Measurements from ENCODE around the gene BBOX1. TPM values are rescaled to one million over a fixed set of nuclear protein-coding genes. Genes with fewer than 3 reads are reported as not detected.

BBOX1 gene
- total and polyA plus RNA-seq, 9 donors = 0.14 to 0.80 (median 0.27) TPM

GRCh38 chr11:27025312-27025955 lies 15.2 kb upstream of the BBOX1 start:
- H3K9me3 ChIP-seq (replicated peaks; ENCODE audit: control insufficient read depth, low read depth, low read length) = no peaks in the 10 kb centered on the region
- WGBS (ENCODE audit: insufficient coverage) = no CpG with 5 or more reads among the region's 6 CpGs
- no peak overlapping the region for H3K4me3 ChIP-seq (ENCODE audit: low read length)
- peaks cover 5% of the 10 kb centered on the region for H3K4me1 ChIP-seq (ENCODE audit: control insufficient read depth, insufficient read depth, low read length)
- H3K27me3 ChIP-seq (ENCODE audit: control insufficient read depth, insufficient read depth, low read length) = no peaks in the 10 kb centered on the region
- no peak for DNase-seq
- no peaks in the 10 kb centered on the region for H3K36me3 ChIP-seq (ENCODE audit: control insufficient read depth, insufficient read depth, low read length)
- no peak overlapping the region for H3K27ac ChIP-seq (ENCODE audit: low read length)

DNA sequence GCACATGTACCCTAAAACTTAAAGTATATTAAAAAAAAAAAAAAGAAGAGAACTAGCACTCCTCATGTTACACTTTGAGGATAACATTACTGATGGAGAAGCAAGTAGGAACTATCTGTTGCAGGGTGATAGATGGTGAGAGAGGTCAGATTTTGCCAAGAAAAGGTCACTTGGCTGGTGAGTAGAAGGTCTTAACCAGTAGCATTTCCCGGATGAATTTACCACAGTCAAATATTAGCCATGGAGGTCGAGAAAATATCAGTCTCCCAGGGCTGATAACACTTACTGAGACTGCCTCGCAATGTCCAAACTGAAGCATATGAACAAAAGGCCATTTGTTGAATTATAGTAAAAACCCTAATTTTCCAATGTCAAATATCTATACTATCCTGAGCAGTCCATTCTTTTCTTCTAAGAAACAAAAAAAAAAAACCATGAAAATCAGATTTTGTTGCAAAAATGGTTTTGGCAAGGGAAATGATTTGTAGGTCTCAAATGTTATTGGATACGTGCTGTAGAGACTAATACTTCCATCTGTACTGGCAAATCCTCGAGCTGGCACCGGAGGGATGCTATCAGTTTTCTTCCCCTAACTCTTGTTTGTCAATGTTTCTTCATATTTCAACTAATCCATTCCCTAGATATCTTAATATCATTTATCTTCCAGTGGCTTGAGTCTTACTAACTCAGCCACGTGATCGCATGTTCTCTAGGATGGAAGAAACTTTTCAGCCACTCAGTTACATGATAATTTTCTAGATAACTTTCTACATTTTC lies 14.5 kb upstream of the BBOX1 start:
- H3K27ac ChIP-seq (ENCODE audit: low read length) = no peak overlapping the region
- no peak overlapping the region for H3K4me3 ChIP-seq (ENCODE audit: low read length)
- no peaks in the 10 kb centered on the region for H3K27me3 ChIP-seq (ENCODE audit: control insufficient read depth, insufficient read depth, low read length)
- no peak for DNase-seq
- no peaks in the 10 kb centered on the region for H3K36me3 ChIP-seq (ENCODE audit: control insufficient read depth, insufficient read depth, low read length)
- H3K9me3 ChIP-seq (replicated peaks; ENCODE audit: control insufficient read depth, low read depth, low read length) = no peaks in the 10 kb centered on the region
- no CpG with 5 or more reads among the region's 8 CpGs for WGBS (ENCODE audit: insufficient coverage)
- H3K4me1 ChIP-seq (ENCODE audit: control insufficient read depth, insufficient read depth, low read length) = peaks cover 5% of the 10 kb centered on the region

DNA sequence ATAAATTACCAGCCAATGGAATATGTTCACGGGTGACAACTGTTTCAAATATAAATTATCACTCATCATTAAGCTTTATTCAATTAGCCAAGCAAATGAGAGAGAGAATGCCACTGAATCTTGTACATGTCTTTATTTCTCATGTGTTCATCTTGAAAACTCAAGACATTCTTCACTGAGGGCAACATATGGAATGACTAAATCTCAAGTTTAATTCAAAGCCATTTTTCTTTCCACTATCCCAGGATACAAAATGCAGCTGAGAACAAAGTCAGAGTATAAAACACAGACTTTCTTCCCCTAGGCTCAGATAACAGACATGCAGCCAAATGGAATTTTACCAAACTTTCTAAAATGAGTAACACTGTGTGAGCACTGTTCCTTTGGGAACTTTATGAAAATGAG lies 12.1 kb upstream of the BBOX1 start:
- no peaks in the 10 kb centered on the region for H3K36me3 ChIP-seq (ENCODE audit: control insufficient read depth, insufficient read depth, low read length)
- no CpG with 5 or more reads among the region's 1 CpG for WGBS (ENCODE audit: insufficient coverage)
- no peaks in the 10 kb centered on the region for H3K9me3 ChIP-seq (replicated peaks; ENCODE audit: control insufficient read depth, low read depth, low read length)
- no peak overlapping the region for H3K4me3 ChIP-seq (ENCODE audit: low read length)
- no peaks in the 10 kb centered on the region for H3K27me3 ChIP-seq (ENCODE audit: control insufficient read depth, insufficient read depth, low read length)
- H3K27ac ChIP-seq (ENCODE audit: low read length) = peak overlapping the region; percentile 29
- DNase-seq = peak; percentile 97
- peaks cover 5% of the 10 kb centered on the region for H3K4me1 ChIP-seq (ENCODE audit: control insufficient read depth, insufficient read depth, low read length)

DNA sequence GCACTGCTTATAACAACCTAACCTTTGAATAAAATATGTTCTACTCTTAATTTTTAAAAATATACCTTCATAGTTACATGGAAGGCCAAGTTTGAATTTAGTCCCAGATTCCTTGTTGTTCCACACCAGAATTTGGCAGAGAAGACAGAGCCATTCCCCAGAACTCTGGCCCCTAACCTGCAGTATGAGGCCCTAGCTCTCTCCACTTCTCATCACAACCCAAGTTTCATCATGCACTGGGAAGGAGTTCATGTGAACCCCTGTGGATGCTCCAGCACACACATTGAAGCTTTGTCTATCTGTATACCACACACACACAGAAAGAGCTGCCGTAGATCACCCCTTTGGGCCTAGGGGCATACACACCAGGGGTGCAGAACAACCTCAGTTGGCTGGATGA lies 10.6 kb upstream of the BBOX1 start:
- DNase-seq = peak; percentile 78
- no peaks in the 10 kb centered on the region for H3K9me3 ChIP-seq (replicated peaks; ENCODE audit: control insufficient read depth, low read depth, low read length)
- H3K27me3 ChIP-seq (ENCODE audit: control insufficient read depth, insufficient read depth, low read length) = no peaks in the 10 kb centered on the region
- H3K4me1 ChIP-seq (ENCODE audit: control insufficient read depth, insufficient read depth, low read length) = peaks cover 5% of the 10 kb centered on the region
- no peaks in the 10 kb centered on the region for H3K36me3 ChIP-seq (ENCODE audit: control insufficient read depth, insufficient read depth, low read length)
- no peak overlapping the region for H3K4me3 ChIP-seq (ENCODE audit: low read length)
- no CpG with 5 or more reads among the region's 1 CpG for WGBS (ENCODE audit: insufficient coverage)
- no peak overlapping the region for H3K27ac ChIP-seq (ENCODE audit: low read length)

- H3K4me1 ChIP-seq (ENCODE audit: control insufficient read depth, insufficient read depth, low read length) = peaks cover 5% of the 10 kb centered on the region
- 86% methylated on average over 5 of the region's 5 CpGs for WGBS (ENCODE audit: insufficient coverage)
- H3K27me3 ChIP-seq (ENCODE audit: control insufficient read depth, insufficient read depth, low read length) = no peaks in the 10 kb centered on the region
- no peak overlapping the region for H3K4me3 ChIP-seq (ENCODE audit: low read length)
- H3K9me3 ChIP-seq (replicated peaks; ENCODE audit: control insufficient read depth, low read depth, low read length) = peaks cover 3% of the 10 kb centered on the region
- no peaks in the 10 kb centered on the region for H3K36me3 ChIP-seq (ENCODE audit: control insufficient read depth, insufficient read depth, low read length)
- no peak for DNase-seq
- no peak overlapping the region for H3K27ac ChIP-seq (ENCODE audit: low read length)
Observed at GRCh38 chr11:27031754-27032153, 8.9 kb upstream of the BBOX1 start.

- no peak for DNase-seq
- Histone ChIP-seq H3K36me3 (ENCODE audit: control insufficient read depth, insufficient read depth, low read length) (no peaks in the 10 kb centered on the region), H3K4me1 (ENCODE audit: control insufficient read depth, insufficient read depth, low read length) (peaks cover 8% of the 10 kb centered on the region), H3K27me3 (ENCODE audit: control insufficient read depth, insufficient read depth, low read length) (no peaks in the 10 kb centered on the region), H3K27ac (ENCODE audit: low read length) (no peak overlapping the region), H3K9me3 (replicated peaks; ENCODE audit: control insufficient read depth, low read depth, low read length) (peaks cover 5% of the 10 kb centered on the region), H3K4me3 (ENCODE audit: low read length) (no peak overlapping the region)
- 50% methylated on average over 1 of the region's 3 CpGs for WGBS (ENCODE audit: insufficient coverage)
Observed at GRCh38 chr11:27039873-27040272, 742 bp upstream of the BBOX1 start.

- WGBS (ENCODE audit: insufficient coverage) = no CpG with 5 or more reads among the region's 2 CpGs
Observed at GRCh38 chr11:27041141-27041899, 705 bp downstream of the BBOX1 start.

DNA sequence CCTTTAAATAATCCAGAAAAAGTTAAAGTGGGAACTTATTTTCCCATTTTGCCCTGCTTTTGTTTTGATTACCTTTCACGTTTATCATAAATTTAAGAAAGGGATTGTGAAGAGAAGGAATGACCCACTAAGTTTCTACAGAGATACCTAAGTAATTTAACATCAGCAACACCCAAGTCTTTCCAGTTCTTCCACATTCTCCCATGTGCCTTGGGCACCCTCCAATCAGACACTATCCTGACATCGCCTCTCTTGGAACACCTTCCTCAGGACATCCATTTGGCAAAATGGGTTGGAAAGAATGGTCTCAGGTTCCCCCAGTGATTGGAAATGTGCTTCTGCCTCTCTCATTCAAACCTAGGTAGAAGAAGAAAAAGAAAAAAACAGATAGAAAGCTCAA lies 6.3 kb downstream of the BBOX1 start:
- Histone ChIP-seq H3K4me1 (ENCODE audit: control insufficient read depth, insufficient read depth, low read length) (no peaks in the 10 kb centered on the region), H3K9me3 (replicated peaks; ENCODE audit: control insufficient read depth, low read depth, low read length) (peaks cover 3% of the 10 kb centered on the region), H3K27me3 (ENCODE audit: control insufficient read depth, insufficient read depth, low read length) (no peaks in the 10 kb centered on the region), H3K36me3 (ENCODE audit: control insufficient read depth, insufficient read depth, low read length) (no peaks in the 10 kb centered on the region), H3K27ac (ENCODE audit: low read length) (no peak overlapping the region), H3K4me3 (ENCODE audit: low read length) (no peak overlapping the region)
- WGBS (ENCODE audit: insufficient coverage) = no CpG with 5 or more reads among the region's 2 CpGs
- DNase-seq = no peak

More at GRCh38 chr11:27041141-27041899, 705 bp downstream of the BBOX1 start:
- Histone ChIP-seq H3K36me3 (ENCODE audit: control insufficient read depth, insufficient read depth, low read length) (no peaks in the 10 kb centered on the region), H3K27me3 (ENCODE audit: control insufficient read depth, insufficient read depth, low read length) (no peaks in the 10 kb centered on the region), H3K9me3 (replicated peaks; ENCODE audit: control insufficient read depth, low read depth, low read length) (peaks cover 4% of the 10 kb centered on the region), H3K4me1 (ENCODE audit: control insufficient read depth, insufficient read depth, low read length) (peaks cover 8% of the 10 kb centered on the region), H3K4me3 (ENCODE audit: low read length) (no peak overlapping the region), H3K27ac (ENCODE audit: low read length) (no peak overlapping the region)
- DNase-seq = peak; percentile 66

- Histone ChIP-seq H3K4me1 (ENCODE audit: control insufficient read depth, insufficient read depth, low read length) (no peaks in the 10 kb centered on the region), H3K4me3 (ENCODE audit: low read length) (no peak overlapping the region), H3K36me3 (ENCODE audit: control insufficient read depth, insufficient read depth, low read length) (no peaks in the 10 kb centered on the region), H3K27me3 (ENCODE audit: control insufficient read depth, insufficient read depth, low read length) (no peaks in the 10 kb centered on the region), H3K27ac (ENCODE audit: low read length) (no peak overlapping the region), H3K9me3 (replicated peaks; ENCODE audit: control insufficient read depth, low read depth, low read length) (peaks cover 3% of the 10 kb centered on the region)
- no peak for DNase-seq
- WGBS (ENCODE audit: insufficient coverage) = no CpG with 5 or more reads among the region's 1 CpG
Observed at GRCh38 chr11:27052668-27053067, 12.1 kb downstream of the BBOX1 start.

GRCh38 chr11:27055065-27055682 lies 14.6 kb downstream of the BBOX1 start:
- Histone ChIP-seq H3K4me1 (ENCODE audit: control insufficient read depth, insufficient read depth, low read length) (no peaks in the 10 kb centered on the region), H3K27me3 (ENCODE audit: control insufficient read depth, insufficient read depth, low read length) (no peaks in the 10 kb centered on the region), H3K9me3 (replicated peaks; ENCODE audit: control insufficient read depth, low read depth, low read length) (no peaks in the 10 kb centered on the region), H3K36me3 (ENCODE audit: control insufficient read depth, insufficient read depth, low read length) (no peaks in the 10 kb centered on the region), H3K27ac (ENCODE audit: low read length) (no peak overlapping the region), H3K4me3 (ENCODE audit: low read length) (no peak overlapping the region)
- WGBS (ENCODE audit: insufficient coverage) = 83% methylated on average over 4 of the region's 6 CpGs
- DNase-seq = no peak
